Fibroblast of skin of right biceps (primary cell): ENCODE measurements around the gene BLOC1S1.
"Not testable (repeated sequence)": the region's sequence is repeated elsewhere in the genome, so short reads cannot be mapped to it uniquely, and the experiment has no call there.

Experiments
- DNase-seq: peaks from one replicate; pipeline ENCODE4 v3.0.0-alpha.2; 2013

Gene BLOC1S1

DNA sequence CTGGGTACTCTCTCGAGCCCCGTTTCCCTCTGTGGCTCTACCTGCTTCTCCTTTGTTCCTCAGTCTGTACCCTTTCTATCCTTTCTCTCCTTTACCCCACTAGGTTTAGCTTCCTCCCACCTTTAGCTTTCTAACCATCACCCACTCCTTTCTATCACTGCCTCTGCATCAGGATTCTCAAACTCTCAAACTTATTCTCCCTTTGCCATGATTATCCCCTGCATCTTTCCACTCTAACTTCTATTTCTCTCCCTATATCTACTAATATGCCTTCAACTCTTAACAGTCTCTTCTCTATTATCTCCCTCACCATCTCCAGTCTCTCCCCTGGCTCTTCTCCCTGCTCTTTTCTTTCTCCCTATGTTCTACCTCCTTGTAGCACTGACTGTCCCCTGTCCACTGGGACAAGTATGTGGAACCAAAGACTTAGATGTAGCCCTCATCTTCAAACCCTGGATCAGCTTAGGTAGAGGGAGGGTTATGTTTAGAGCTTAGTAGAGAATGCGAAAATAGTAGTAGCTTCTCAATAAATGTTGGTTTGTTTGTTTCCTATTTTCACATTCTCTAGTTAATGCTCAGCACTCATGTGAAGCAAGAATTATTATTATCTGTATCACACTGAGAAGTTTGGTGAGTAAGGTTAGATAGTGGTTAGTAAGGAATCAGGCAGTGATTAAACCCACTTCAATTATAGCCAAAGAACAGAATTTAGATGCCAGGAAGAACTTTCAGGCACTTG is 30.5 kb downstream of the BLOC1S1 start:
- DNase-seq = no peak

DNA sequence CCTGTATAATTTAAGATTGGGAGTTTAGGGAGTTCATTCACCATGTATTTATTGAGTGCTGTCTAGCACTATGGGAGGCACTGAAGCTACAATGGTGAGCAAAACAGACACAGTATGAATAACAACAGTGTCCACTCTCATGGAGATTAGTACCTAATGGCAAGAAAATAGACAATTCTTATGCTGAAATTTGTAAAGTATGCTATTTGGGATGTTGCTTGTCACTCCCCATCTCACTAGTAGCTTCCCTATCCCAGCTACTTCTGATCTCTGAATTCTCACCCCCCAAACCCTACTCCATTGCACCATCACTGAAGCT is 31.0 kb downstream of the BLOC1S1 start:
- no peak for DNase-seq

DNA sequence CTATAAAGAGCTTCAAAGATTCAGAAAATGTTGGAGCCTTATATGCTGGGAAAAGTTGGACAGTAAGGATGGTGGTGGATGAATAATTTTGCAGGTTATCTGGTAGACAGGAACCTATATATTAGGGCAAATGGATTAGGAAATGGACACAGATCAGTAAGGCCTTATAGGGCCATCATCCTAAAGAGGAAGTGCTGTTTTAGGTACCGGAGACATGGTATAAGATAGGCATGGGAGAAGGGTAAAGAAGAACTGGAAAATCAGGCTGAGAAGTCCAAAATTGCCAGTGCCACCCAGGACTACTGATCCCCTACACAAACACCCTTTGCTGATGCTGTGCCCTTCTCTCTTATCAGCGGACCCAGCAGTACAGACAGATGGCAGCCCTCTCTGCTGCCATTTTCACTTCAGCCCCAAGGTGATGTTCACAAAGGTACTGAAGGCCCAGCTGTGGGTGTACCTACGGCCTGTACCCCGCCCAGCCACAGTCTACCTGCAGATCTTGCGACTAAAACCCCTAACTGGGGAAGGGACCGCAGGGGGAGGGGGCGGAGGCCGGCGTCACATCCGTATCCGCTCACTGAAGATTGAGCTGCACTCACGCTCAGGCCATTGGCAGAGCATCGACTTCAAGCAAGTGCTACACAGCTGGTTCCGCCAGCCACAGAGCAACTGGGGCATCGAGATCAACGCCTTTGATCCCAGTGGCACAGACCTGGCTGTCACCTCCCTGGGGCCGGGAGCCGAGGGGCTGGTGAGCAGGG is 32.6 kb downstream of the BLOC1S1 start:
- DNase-seq = no peak

DNA sequence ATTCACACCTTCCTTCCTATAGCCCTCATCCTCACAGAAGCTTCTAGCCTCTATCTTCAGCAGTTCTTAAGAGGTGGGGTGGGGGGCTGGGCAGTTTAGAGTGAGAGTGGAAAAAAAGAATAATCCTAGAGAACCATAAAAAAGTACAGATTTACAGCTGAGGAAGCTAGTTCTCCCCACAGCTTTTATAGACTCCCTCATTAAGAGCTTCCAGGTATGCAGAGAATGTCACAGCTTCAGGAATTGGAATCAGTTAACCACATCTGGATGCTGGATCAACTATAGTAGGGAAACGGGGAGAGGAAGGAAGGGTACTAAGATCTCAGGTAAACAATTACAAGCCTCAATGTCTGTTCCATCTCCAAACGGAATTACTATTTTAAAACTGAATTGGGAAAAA is 39.4 kb downstream of the BLOC1S1 start:
- no peak for DNase-seq

DNA sequence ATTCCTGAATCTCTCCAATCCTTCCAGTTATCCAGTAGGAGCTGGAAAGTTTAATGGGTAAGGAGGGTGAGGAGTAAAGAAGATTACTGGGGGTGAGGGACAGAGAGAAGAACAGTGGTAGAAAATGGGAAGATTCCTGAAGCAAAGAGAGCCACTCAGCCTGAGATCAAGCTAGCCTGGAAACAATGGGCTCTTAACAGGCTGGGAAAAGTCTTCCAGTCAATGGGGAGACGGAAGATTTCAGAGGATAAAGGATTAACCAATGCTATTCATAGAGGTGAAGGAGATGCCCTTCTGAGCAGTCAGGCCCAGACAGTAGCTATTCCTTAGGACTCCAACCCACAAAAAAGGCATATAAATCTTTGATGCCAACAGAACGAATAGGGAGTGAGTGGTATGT is 41.9 kb downstream of the BLOC1S1 start:
- no peak for DNase-seq

DNA sequence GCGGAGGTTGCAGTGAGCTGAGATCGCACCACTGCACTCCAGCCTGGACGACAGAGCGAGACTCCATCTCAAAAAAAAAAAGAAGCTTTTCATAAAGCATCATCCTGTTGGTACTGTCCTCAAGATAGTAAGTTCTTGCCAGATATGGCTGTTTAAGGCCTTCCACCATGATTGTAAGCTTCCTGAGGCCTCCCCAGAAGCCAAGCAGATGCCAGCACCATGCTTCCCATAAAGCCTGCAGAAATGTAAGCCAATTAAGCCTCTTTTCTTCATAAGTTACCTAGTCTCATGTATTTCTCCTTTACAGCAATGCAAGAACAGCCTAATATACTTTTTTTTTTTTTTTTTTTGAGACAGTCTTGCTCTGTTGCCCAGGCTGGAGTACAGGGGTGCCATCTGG is 42.7 kb downstream of the BLOC1S1 start:
- not testable (repeated sequence) for DNase-seq

DNA sequence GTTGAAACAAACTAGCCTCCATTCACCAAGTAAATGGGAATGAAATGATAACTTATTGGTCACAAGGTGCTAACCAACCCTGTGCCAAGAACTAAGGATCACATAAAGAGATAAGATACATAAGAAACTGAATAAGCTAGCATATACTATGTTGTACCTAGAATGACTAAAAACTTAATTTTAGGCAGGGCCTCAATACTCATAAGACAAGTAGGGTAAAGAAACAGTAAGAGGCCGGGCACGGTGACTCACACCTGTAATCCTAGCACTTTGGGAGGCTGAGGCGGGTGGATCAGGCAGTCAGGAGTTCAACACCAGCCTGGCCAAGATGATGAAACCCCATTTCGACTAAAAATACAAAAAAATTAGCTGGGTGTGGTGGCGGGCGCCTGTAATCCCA is 44.8 kb downstream of the BLOC1S1 start:
- no peak for DNase-seq

DNA sequence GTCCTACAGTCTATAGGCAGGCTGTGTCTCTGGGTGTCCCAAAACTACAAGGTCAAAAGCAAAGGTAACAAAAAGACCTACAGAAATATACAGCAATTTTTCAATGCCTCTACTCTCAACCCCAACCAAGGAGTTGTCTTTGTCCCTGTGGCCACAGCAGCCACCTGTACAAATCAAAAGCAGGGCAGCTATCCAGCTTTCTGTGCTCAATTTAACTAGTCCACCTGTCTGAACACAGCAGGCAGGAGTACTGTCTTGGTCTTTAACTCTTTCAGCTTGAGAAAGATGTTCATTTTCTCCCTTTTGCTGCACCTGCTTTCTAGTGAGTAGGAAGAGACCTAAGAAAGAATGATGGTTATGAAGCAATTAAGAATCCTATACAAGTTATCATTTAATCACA is 46.8 kb downstream of the BLOC1S1 start:
- no peak for DNase-seq

DNA sequence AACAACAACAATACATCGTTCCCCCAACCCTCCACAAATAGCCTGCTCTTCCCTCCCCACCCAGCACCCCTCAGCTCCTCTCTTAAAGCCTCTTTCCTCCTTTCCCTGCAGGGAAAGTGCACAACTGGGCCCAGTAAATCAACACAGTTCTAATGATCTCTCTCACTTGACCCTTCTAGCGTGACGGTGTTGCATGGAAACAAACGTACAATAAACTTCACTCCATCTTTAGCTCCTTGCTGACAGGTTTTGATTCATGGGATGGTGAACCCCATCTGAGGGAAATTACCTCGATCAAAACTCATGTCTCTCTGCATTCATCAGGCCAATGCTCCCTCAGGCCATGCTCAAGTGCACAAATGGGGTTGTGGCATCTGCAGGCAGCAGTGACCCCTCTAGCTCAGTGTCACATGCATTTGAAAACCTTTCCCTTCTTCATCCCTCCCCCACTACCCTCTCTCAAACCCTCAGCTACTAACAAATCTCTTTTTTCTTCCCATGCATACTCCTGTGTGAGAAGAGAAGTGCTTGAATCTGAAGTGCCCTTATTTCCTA is 50.0 kb downstream of the BLOC1S1 start:
- DNase-seq = no peak

DNA sequence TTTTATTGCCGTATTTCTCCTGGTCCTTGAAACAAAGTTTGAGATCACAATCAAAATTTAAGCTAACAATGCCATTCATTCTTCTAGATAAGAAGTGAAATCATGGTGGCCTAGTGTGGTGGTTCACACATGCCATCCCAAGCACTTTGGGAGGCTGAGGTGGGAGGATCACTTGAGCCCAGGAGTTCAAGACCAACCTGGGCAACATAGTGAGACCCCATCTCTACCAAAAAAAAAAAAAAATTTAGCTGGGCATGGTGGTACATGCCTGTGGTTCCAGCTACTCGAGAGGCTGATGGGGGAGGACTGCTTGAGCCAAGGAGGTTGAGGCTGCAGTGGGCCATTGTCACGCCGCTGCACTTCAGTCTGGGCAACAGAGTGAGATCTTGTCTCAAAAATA is 51.3 kb downstream of the BLOC1S1 start:
- no peak for DNase-seq
